ENCODE data around the gene ZBTB24.

- TF ChIP-seq EZH2 (IDR thresholded peaks at IDR 0.05; ENCODE audit: insufficient read depth, poor library complexity, severe bottlenecking) (no peak), EZH2phosphoT487 (IDR thresholded peaks at IDR 0.05; ENCODE audit: insufficient read depth, low read depth) (no peak)
Observed at GRCh38 chr6:109486068-109486467, 3.0 kb upstream of the ZBTB24 start.
